HG02623 (cell line): Measurements from ENCODE around the gene RTBDN.

Source experiments
- ATAC-seq: cut with Tn5 transposase; IDR thresholded peaks from one replicate; pipeline ENCODE4 v1.9.1; 2021; ENCODE audit warnings: moderate library complexity; ENCODE audit not compliant: unreplicated experiment

Gene RTBDN

GRCh38 chr19:12783291-12783848 is 51.0 kb downstream of the RTBDN start:
- ATAC-seq = no peak

- ATAC-seq = peak; percentile 38
Measured at GRCh38 chr19:12782424-12783290, 51.7 kb downstream of the RTBDN start.

GRCh38 chr19:12782174-12782423 is 52.3 kb downstream of the RTBDN start:
- ATAC-seq = no peak

- ATAC-seq = no peak
Measured at GRCh38 chr19:12779162-12779993, 55.0 kb downstream of the RTBDN start.

- no peak for ATAC-seq
Measured at GRCh38 chr19:12778905-12779161, 55.5 kb downstream of the RTBDN start.

GRCh38 chr19:12778017-12778904 is 56.1 kb downstream of the RTBDN start:
- no peak for ATAC-seq

- no peak for ATAC-seq
Measured at GRCh38 chr19:12777217-12778016, 57.0 kb downstream of the RTBDN start.
